Measurements from ENCODE around the gene SDF4.
A peak's percentile ranks its signal among the peaks of the same experiment; 100 is the strongest.

The SDF4 gene

GRCh38 chr1:1208713-1209433 is 22.9 kb downstream of the SDF4 start:
- TF ChIP-seq CTCF (IDR thresholded peaks at IDR 0.05): no peak
- TF ChIP-seq ZFX (IDR thresholded peaks at IDR 0.05; ENCODE audit: borderline replicate concordance): no peak
- H3K27ac ChIP-seq: no peak overlapping the region

GRCh38 chr1:1207571-1207892 is 24.3 kb downstream of the SDF4 start:
- H3K27ac ChIP-seq: no peak overlapping the region
- no peak for TF ChIP-seq ZFX (IDR thresholded peaks at IDR 0.05; ENCODE audit: borderline replicate concordance)
- no peak for TF ChIP-seq CTCF (IDR thresholded peaks at IDR 0.05)

- TF ChIP-seq ZFX (IDR thresholded peaks at IDR 0.05; ENCODE audit: borderline replicate concordance) (no peak), CTCF (IDR thresholded peaks at IDR 0.05) (peak; percentile 14; the same call in 1 of the 2 replicates)
- H3K27ac ChIP-seq: no peak overlapping the region
Measured at GRCh38 chr1:1206966-1207531, 24.8 kb downstream of the SDF4 start.

GRCh38 chr1:1206376-1206965 is 25.3 kb downstream of the SDF4 start, which contains the start of gene TNFRSF18:
TSS of gene TNFRSF18 (minus strand) at chr1:1206592. CDS start at chr1:1206571, 21 bp downstream.
- H3K27ac ChIP-seq: peak within 1 kb of the TSS; percentile 20; the same call in 1 of the 2 replicates
- TF ChIP-seq ZFX (IDR thresholded peaks at IDR 0.05; ENCODE audit: borderline replicate concordance) (no peak), CTCF (IDR thresholded peaks at IDR 0.05) (no peak)

- peak overlapping the region; percentile 20; the same call in 1 of the 2 replicates for H3K27ac ChIP-seq
- TF ChIP-seq CTCF (IDR thresholded peaks at IDR 0.05) (no peak), ZFX (IDR thresholded peaks at IDR 0.05; ENCODE audit: borderline replicate concordance) (no peak)
Measured at GRCh38 chr1:1205769-1206375, 25.9 kb downstream of the SDF4 start.

- no peak overlapping the region for H3K27ac ChIP-seq
Measured at GRCh38 chr1:1204998-1205768, 26.6 kb downstream of the SDF4 start.

More at GRCh38 chr1:1204998-1205768, 26.6 kb downstream of the SDF4 start:
- TF ChIP-seq CTCF (IDR thresholded peaks at IDR 0.05) (no peak), ZFX (IDR thresholded peaks at IDR 0.05; ENCODE audit: borderline replicate concordance) (no peak)

Data from 22Rv1 (cell line).